Activated CD4-positive, CD25-positive, alpha-beta regulatory T cell (primary cell): ENCODE data around the gene SCAMP1.

Experiments
- DNase-seq, 4 experiments: peaks; one replicate each; lab custom pipeline; 2025; lab: John Stamatoyannopoulos, UW

Gene SCAMP1

DNA sequence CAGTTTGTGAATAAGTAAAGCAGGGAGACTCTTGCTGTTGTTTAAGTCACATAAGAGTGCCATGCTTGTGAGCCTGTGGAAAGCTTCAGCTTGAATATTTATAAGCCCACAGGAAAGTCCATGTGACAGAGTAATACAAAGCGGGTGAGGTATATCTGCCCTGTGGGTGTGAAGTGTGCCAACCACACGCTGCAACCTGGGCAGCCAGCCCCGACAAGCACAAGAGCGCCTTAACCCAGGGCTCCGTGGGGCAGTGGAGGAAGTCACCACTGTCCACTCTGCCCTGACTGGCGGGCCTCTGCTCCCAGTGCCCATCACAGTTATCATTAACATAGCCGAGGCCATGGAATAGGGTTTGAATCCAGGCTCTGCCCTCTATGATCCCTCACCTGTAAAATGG is 132.2 kb downstream of the SCAMP1 start:
- DNase-seq: no peak

DNA sequence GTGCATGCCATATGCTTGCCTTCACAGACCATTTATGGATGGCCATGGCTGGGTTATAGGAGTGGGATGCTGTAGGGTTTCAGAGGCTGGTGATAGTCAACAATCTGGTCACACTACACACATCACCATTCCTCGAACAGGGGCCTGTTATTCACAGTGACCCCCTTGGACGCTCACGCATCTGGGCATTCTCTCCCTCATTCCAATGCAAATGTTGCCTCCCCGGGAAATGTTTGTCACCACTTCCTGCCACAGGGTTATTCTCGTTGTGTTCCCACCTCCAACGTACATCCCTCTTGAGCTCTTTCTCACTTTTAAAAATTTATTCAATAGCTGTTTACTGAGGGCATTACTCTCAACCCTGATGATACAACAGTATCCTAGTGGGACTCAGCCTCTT is 135.4 kb downstream of the SCAMP1 start:
- no peak for DNase-seq

DNA sequence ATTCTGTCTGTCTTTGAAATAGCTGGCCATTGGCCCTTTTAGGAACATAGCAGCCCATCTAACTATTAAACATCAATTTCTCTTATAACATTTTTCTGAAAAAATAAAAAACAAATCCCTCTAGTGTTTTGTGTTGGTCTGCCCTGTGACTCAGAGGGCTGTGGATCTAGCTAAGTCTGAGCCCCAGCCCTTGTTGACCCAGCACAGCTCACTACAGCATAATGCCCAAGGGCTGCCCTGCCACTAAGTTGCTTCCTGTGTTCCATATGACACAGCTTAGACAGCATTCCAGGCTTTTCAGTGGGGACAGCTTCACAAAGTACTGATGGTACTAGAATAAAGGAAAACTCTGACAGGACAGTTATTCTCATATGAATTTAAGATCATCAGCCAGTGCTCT is 136.0 kb downstream of the SCAMP1 start:
- DNase-seq: no peak

DNA sequence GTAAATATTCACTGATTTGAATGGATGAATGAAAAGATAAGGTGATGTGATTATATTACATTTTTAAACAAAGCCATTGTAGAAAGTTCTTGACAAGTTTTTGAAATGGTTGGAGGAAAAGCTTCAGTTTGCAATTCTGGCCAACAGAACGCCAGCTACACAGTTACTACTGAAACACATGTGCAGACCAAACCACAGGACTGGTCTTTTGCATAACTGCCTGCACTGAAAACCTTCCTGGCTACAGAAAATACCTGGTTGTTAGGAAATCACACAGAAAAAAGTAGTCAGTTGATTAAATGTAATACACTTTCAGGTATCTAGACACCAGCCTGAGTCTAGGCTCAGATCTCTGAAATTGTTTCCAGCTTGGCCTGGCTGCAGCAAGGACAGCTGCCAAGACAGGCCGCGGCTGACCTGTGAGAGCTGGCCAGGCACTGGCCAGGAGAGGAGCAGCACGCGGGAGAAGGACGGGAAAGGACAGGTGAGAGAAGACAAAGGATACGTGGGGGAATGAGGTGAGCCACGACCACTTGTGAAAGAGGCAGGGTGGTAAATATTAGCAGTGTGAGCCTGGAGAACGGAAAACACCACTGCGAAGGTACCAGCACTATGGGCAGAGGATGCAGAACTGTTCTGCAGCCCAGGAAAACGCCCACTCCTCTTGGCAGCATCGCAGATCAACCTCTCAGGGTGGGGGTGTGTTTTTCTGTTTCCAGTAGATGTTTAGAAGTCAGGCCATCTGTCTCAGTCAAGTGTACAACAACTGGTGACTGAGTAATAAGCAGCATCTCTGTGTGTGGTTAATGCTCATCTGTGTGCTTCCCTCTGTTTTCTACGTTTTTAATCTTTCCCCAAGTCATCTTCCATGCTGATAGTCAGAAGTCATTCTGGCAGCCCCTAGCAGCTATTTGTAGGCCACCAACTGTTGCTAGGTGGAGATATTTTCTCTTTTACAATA is 137.4 kb downstream of the SCAMP1 start:
- no peak for DNase-seq

GRCh38 chr5:78499485-78499884 is 139.1 kb downstream of the SCAMP1 start:
- DNase-seq: no peak

DNA sequence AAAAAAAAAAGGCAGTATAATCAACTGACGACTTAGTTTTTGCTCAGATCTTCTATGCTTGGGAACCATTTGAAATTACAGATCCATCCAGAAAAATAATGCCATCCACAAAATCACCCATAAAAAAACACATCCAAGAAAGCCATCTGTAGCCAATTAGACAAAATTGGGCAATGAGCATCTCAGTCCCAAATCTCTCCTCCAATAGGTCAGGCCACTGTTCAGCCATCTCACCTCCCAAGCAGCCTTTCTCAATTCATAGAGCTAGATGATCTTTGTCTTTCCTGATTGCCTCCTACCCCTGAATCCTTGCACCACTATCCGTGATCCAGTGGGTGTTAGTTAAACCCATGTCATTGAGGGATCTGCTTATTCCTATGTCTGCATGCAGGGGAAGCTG is 139.6 kb downstream of the SCAMP1 start:
- no peak for DNase-seq

DNA sequence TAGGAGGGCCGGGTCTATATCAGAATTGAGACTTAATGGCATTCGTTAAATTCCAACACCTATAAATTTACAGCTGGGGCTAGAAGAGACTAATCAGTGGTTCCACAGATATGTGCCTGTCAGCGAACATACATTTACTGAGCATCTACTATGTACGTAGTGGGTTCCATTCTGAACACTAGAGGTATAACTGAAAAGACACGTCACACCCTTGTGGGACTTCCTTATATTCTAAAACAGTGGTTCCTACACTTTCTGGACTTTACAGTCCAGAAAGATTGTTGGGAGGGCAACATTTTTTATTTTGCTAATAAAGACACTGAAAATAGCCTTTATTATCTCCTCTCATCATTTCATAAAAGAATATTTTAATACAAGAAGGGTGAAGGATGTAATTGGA is 140.5 kb downstream of the SCAMP1 start:
- no peak for DNase-seq

DNA sequence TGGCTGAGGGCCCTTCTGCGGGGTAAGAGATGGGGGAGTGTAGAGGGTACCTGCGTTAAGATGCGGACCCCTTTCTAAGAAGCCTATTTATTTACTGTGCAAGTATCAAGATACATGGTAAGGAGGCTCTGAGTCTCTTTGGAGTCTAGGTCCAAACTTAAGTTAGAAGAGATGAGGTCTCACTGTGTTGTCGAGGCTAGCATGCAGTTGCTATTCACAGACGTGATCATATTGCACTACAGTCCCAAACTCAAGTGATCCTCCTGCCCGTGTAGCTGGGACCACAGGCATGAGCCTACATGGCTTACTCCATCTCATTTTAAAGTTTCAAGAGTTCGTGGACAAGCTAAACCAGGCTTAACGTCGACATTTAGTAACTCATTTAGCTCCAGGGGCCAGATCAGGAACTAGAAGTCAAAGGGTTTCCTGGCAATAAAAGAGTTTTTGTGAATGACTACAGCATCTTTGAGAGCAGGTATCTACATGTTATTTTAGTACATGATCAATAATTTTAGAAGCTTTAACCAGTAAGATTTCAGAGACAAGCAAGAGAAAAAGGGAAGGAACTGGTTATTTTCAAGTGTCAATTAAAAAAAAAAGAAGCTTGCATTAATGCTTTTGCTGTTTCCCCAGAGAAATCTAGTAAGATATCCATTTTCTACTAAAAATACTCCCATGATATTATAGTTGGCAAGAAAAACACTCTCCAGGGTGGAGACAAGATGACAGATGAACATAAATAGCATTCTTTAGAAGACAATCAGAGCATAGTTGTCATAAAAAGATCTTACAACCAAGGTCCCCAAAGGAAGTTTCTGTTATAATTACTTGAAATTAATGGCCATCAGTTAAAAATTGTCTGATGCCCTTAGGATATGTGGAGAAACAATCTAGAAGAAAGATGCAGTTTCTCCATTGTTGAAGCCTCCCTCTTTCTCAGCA is 141.3 kb downstream of the SCAMP1 start:
- DNase-seq: no peak

DNA sequence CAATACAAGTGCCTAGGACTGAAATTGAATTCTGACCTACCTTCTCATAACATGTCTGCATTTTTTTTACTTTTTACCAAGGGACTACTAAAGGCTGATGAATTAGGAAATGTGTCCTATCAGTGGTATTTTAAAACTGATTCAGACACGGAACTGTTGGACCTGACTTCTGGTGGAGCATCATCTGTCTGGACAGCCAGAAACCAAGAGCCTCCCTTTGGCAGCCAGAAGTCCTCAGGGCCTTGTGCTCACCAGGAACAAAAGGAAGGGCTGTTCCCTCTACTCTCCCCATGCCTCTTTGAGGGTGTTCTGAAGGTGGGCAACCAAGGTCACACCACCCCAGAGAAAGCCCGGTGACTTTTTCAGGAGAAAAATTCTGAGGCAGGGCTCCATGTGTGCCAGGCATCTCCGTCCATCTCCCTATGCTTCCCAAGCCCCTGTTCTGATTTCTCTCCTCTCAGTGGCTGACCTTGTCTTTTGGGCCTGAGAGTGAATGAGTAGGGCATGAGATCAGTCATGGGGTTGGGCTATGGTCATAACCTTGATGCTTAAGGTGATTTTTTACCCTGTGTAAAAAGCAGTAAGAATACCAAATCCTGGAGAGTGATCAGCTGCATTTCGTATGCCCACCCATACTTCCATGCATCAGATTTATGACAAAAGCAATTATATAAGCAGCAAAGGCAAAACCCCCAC is 143.7 kb downstream of the SCAMP1 start:
- DNase-seq: no peak

GRCh38 chr5:78504704-78505677 is 144.6 kb downstream of the SCAMP1 start:
- DNase-seq: no peak

GRCh38 chr5:78505860-78506259 is 145.4 kb downstream of the SCAMP1 start:
- DNase-seq: no peak

- DNase-seq: no peak
These were observed 146.0 kb downstream of the SCAMP1 start for GRCh38 chr5:78506261-78507024.

DNA sequence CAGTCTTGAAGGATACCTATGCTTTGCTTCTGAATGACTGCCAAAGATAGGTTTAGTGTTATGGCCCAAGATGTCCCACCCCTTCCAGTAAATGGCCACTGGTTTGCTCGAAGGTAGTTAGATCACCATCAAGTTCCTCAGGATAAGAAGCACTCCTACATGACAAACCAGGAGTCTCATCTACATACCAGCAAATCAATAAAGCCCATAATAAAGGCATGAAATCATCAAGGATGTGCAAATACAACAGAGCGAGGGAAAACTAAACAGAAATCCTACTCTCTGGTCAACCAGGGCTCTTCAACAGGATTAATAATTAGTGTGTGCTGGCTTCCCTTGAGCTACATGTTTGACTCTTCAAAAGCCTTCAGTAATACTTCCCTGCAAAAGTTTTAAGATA is 147.1 kb downstream of the SCAMP1 start:
- no peak for DNase-seq

DNA sequence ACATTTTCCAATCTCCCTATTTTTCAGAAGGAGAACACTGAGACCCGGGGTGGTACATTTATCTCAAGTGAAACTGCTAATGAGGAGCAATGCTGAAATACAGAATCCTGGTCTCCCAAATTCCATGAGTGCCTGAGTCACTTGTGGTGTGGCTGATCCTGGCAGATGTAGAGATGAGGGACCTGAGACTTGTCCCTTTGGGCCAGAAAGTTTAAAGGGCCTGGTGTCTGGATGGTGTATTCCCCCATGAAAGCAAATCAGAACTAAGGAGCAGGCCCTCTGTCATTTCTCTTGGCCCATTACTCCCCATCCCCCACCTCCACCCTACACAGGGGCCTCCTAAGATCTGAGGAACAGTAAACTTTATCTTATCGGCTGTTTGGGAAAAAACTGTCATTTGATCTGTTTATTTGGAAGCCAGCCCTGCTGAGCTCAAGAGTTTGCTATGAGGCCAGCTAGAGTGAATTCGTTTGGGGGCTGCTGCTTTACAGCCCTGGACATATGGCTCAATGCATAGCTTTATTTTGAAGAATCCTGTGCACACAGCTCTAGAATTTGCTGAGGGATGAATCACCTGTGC is 147.9 kb downstream of the SCAMP1 start:
- DNase-seq: no peak

DNA sequence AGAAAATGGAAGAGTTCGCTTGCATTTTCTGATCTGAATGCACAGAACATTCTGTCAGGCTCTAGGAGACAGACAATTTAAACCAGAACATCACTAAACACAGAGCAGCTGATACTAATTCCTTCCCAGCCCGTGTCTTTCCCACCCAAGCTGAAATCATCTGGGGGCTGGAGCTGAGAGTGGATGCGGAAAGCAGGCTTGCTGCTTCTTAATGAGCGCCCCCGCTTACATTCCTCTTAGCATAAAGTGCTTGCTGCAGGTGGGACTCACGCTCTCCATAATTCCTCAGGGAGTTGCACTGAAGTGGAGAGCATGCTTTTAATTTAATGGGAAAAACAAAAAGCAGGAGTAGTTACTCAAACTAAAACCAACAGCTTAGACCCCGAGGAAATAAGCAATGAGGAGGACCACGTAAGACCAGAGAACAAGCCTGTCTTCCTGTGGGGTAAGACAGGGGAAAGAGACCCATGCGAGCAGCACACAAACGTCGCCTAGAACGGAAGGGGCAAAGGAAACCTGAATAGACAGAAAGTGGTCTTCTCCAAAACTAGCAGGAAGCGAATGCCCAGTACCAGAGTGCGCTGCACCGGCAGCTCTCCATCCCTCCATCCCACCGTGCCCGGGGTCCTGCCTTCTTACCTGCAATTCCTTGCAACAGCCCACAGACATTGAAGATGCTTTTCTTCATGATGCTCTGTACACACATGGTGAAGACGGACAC is 148.9 kb downstream of the SCAMP1 start:
- DNase-seq: no peak

DNA sequence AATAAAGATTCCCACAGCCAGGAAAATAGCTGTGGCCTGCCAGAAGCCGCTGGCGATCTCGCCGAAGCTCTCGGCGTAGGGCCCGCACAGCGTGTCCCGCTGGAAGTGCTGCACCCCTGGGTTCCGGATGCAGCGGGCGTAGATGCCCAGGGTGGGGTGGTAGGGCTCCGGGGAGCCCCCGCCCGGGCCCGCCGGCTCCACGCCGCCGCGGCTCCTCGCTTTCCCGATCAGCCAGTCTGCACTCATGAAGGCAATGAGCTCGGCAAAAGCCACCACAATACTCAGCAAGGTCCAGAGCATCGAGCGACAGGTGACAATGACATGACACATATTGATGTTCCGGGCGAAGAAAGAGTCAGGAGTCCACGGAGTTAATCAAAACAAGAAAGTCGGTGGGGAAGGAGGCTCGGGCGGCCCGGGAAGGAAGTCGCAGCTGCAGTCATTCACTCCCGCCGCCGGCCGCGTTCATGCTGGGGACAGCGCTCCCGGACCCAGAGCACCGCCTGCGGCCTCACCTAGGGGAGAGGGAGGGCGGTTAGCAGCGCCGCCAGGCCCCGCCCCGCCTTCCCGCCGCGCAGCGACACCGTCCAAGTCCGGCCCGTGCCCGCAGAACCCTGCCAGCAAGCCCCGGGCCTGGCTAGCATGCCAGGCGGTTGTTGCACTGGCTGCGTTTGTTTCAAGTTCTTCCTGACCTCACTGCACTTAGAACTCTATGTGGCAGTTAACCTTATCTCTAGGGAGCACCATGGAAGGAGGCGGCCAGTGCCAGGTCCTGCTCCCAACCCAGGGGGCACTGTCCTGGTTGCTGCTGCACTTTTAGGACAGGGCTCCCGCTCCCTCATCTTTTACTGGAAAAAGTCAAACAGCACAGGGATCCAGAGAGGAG is 149.7 kb downstream of the SCAMP1 start:
- no peak for DNase-seq

GRCh38 chr5:78511121-78511906 is 150.9 kb downstream of the SCAMP1 start:
- no peak for DNase-seq
